Thoracic aorta (tissue), 2 donors: ENCODE data around the gene RASAL2. TPM values are rescaled to one million over a fixed set of nuclear protein-coding genes. Genes with fewer than 3 reads are reported as not detected.
"Not testable (repeated sequence)": the region's sequence is repeated elsewhere in the genome, so short reads cannot be mapped to it uniquely, and the experiment has no call there.

ENCODE experiments used
- ATAC-seq: fragments of 150-250 bp; one replicate; pipeline ENCODE4 v1.8.0; 2017; ENCODE audit warnings: low read depth; ENCODE audit not compliant: insufficient number of reproducible peaks, low FRiP score
- DNase-seq: peaks from one replicate; pipeline ENCODE4 v3.0.0-alpha.2; 2020; ENCODE audit warnings: low spot score
- H3K27ac ChIP-seq, 2 donors: fragments of 200-600 bp; sonication (generic); 1 replicate in 1 of 2; 2 replicates in 1 of 2; pipeline ENCODE4 v1.5.1; 2016; ENCODE audit warnings: mild to moderate bottlenecking in 2 of 2, moderate library complexity in 2 of 2
- H3K27me3 ChIP-seq: fragments of 200-600 bp; sonication (generic); replicated peaks from 2 replicates; pipeline ENCODE4 v1.6.0; 2016; ENCODE audit warnings: mild to moderate bottlenecking; ENCODE audit not compliant: insufficient read depth
- H3K36me3 ChIP-seq: fragments of 200-600 bp; sonication (generic); one replicate; pipeline ENCODE4 v1.5.1; 2016
- H3K4me1 ChIP-seq, 2 donors: fragments of 200-600 bp; sonication (generic); 1 replicate in 1 of 2; 2 replicates in 1 of 2; pipeline versions ENCODE4 v1.5.1 to v1.6.0; 2016; ENCODE audit warnings: low read depth in 2 of 2, mild to moderate bottlenecking in 1 of 2; ENCODE audit not compliant: control insufficient read depth in 1 of 2
- H3K4me3 ChIP-seq: fragments of 200-600 bp; sonication (generic); 2 replicates; pipeline ENCODE4 v1.5.1; 2016; ENCODE audit warnings: mild to moderate bottlenecking
- H3K9me3 ChIP-seq: fragments of 200-600 bp; sonication (generic); 2 replicates; pipeline ENCODE4 v1.5.1; 2016
- total RNA-seq, 2 donors: library from RNA; depleted of rRNA; stranded (reverse); fragments of >200 nt; gene quantifications; one replicate each; pipeline versions ENCODE4 v1.1.0 to v1.2.3, GENCODE V29; 2016
- TF ChIP-seq, protein P1 (sequence below): fragments of 200-600 bp; sonication (generic); IDR thresholded peaks from one replicate; pipeline ENCODE4 v1.5.1; 2019; ENCODE audit warnings: antibody characterized with exemption

Gene RASAL2
- total RNA-seq, 2 donors from 2014 or later = 38.0 to 45.1 TPM

DNA sequence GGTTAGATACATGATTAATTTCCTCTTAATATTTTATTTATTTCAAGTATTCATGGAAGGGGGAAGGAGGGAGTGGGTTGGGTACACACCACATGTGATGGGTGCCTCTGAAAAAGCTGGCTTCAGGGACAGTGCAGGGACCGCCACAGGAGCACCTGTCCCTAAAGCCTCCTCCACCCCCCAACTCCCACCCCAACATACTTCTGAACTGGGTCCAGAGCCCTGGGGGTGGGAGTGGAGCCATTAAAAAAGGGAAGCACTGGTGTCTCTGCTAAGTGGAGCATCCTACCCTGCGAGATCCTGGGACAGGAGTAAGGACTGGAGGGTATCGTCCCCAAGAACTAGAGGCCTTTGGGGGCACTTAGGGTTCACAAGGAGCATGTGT is 408.4 kb downstream of the RASAL2 start:
- Histone ChIP-seq H3K9me3 (no peaks in the 10 kb centered on the region), H3K36me3 (no peaks in the 10 kb centered on the region), H3K4me1 (no peaks in the 10 kb centered on the region), H3K27me3 (no peaks in the 10 kb centered on the region), H3K27ac (no peak overlapping the region), H3K4me3 (no peak overlapping the region)
- no peak for ATAC-seq
- TF ChIP-seq, protein P1, sequence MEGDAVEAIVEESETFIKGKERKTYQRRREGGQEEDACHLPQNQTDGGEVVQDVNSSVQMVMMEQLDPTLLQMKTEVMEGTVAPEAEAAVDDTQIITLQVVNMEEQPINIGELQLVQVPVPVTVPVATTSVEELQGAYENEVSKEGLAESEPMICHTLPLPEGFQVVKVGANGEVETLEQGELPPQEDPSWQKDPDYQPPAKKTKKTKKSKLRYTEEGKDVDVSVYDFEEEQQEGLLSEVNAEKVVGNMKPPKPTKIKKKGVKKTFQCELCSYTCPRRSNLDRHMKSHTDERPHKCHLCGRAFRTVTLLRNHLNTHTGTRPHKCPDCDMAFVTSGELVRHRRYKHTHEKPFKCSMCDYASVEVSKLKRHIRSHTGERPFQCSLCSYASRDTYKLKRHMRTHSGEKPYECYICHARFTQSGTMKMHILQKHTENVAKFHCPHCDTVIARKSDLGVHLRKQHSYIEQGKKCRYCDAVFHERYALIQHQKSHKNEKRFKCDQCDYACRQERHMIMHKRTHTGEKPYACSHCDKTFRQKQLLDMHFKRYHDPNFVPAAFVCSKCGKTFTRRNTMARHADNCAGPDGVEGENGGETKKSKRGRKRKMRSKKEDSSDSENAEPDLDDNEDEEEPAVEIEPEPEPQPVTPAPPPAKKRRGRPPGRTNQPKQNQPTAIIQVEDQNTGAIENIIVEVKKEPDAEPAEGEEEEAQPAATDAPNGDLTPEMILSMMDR = no peak
- DNase-seq = no peak

DNA sequence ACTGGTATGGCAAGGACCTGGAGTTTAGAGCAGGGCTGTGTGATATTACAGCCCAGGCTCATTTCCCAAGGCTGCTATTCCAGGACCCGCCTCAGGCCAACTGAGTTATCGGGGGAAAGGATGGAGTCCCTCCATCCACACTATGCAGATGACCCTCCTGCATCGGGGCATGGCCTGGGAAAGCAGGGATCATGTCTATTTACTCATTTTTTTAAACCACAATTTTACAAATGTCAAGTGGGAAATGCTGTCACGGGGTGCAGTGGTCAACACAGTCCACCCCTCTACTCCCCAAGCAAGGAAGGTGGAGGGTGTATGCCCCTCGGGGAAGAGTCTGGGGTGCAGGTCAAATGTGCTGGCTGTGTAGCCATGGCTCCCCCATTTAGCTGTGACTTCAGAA is 409.0 kb downstream of the RASAL2 start:
- no peak for ATAC-seq
- H3K36me3 ChIP-seq = no peaks in the 10 kb centered on the region
- H3K27ac ChIP-seq = no peak overlapping the region
- H3K27me3 ChIP-seq = no peaks in the 10 kb centered on the region
- H3K4me3 ChIP-seq = no peak overlapping the region
- DNase-seq = no peak
- no peaks in the 10 kb centered on the region for H3K4me1 ChIP-seq
- TF ChIP-seq, protein P1 = no peak
- H3K9me3 ChIP-seq = no peaks in the 10 kb centered on the region

DNA sequence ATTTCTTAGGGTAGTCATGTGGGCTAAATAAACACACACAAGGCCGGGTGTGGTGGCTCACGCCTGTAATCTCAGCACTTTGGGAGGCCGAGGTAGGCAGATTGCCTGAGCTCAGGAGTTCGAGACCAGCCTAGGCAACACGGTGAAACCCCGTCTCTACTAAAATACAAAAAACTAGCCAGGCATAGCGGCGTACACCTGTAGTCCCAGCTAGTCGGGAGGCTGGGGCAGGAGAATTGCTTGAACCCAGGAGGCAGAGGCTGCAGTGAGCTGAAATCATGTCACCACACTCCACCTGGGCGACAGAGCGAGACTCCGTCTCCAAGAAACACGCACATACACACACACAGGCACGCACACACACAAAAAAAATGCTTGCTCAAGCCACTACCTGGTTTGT is 409.4 kb downstream of the RASAL2 start:
- H3K9me3 ChIP-seq, ATAC-seq, H3K36me3 ChIP-seq, H3K27me3 ChIP-seq, DNase-seq, H3K4me1 ChIP-seq, H3K27ac ChIP-seq, H3K4me3 ChIP-seq: not testable (repeated sequence)

DNA sequence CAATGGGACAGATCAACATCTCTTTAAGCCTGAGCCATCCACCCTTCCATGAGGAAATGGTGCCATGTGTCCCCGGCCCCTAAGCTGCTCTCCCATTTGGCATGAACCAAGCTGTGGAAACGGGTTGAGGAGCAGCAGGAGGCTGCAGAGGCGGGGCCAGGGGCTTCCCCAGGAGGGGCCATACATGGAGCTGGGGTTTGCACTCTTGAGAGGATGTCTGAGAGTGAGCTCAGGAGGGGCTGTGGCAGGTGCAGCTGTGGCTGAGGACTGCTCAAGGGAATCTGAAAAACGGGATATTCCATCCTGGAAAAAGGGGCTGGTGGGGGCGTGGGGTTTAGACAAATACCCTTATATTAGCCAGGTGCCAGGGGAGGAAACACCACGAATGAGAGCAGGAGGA is 409.9 kb downstream of the RASAL2 start:
- Histone ChIP-seq H3K27me3 (no peaks in the 10 kb centered on the region), H3K27ac (no peak overlapping the region), H3K4me3 (no peak overlapping the region), H3K4me1 (no peaks in the 10 kb centered on the region), H3K9me3 (no peaks in the 10 kb centered on the region), H3K36me3 (no peaks in the 10 kb centered on the region)
- TF ChIP-seq, protein P1 = no peak
- DNase-seq (no peak), ATAC-seq (no peak)

DNA sequence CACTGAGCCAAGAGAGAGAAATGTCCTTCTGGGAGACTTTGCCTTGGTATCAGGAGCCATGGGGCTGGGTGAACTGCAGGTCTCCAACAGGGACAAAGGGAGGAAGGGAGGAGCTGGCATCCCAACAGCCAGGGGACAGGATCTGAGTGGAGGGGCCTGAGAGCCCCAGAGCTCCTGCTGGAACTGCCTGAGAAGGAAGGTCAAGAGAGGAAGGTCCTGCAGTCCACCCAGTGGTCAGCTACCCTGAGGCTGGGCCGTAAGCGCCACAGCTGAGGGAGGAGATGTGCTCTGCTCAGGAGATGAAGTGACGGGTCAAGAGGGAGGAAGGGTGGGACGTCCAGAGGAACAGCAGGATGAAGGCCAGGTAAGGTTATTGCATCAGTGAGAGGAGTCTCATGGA is 410.4 kb downstream of the RASAL2 start:
- Histone ChIP-seq H3K27me3 (no peaks in the 10 kb centered on the region), H3K27ac (no peak overlapping the region), H3K36me3 (no peaks in the 10 kb centered on the region), H3K9me3 (no peaks in the 10 kb centered on the region), H3K4me1 (no peaks in the 10 kb centered on the region), H3K4me3 (no peak overlapping the region)
- ATAC-seq (no peak), DNase-seq (no peak)
- TF ChIP-seq, protein P1 = no peak

DNA sequence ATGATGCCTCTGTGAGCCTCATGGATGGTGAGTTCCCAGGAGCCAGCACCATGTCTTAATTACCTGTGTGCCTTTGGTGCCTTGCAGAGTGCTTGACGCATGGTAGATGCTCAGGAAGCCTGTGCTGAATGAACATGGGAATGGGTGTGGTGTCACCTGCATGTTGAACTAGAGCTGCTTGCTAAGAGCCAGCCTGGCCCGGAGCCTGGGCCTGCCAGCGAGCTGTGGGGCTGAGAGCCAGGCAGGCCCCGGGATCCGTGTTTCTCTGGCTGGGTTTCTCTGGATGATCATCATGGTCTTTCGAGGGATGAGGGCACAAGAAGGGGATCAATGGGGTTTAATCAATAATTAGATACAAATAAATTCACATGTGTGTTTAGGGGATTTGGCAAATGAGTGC is 412.3 kb downstream of the RASAL2 start:
- H3K27me3 ChIP-seq = no peaks in the 10 kb centered on the region
- TF ChIP-seq, protein P1 = no peak
- H3K9me3 ChIP-seq = no peaks in the 10 kb centered on the region
- H3K36me3 ChIP-seq = no peaks in the 10 kb centered on the region
- DNase-seq (no peak), ATAC-seq (no peak)
- no peaks in the 10 kb centered on the region for H3K4me1 ChIP-seq
- H3K4me3 ChIP-seq = no peak overlapping the region
- no peak overlapping the region for H3K27ac ChIP-seq
